ENCODE data around the gene EMC1.

DNA sequence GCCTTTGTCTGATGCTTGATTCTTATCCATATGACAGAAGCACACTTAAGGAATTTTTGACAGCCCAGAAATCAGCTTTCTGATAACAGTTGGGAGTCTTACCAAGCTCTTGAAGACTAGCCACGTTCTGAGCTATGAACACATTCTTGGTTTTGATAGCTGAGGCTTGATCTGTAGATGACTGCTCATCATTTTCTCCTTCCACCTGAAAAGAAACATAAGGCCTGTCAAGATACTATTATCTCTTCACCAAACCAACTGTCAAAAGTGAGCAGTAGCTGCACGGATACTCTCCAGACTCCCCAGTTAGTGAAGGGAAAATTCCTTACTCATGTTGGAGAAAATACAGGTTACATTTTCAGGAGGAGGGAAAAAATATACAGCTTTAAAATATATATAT is 53.5 kb downstream of the EMC1 start:
- TF ChIP-seq POLR2AphosphoS5 (IDR thresholded peaks at IDR 0.05; ENCODE audit: low read depth) (no peak), GABPA (IDR thresholded peaks at IDR 0.05; ENCODE audit: low read depth) (no peak)
- TF ChIP-seq, protein P1, sequence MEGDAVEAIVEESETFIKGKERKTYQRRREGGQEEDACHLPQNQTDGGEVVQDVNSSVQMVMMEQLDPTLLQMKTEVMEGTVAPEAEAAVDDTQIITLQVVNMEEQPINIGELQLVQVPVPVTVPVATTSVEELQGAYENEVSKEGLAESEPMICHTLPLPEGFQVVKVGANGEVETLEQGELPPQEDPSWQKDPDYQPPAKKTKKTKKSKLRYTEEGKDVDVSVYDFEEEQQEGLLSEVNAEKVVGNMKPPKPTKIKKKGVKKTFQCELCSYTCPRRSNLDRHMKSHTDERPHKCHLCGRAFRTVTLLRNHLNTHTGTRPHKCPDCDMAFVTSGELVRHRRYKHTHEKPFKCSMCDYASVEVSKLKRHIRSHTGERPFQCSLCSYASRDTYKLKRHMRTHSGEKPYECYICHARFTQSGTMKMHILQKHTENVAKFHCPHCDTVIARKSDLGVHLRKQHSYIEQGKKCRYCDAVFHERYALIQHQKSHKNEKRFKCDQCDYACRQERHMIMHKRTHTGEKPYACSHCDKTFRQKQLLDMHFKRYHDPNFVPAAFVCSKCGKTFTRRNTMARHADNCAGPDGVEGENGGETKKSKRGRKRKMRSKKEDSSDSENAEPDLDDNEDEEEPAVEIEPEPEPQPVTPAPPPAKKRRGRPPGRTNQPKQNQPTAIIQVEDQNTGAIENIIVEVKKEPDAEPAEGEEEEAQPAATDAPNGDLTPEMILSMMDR (IDR thresholded peaks at IDR 0.05; ENCODE audit: insufficient read depth, low read length): no peak
- TF ChIP-seq, protein P2, sequence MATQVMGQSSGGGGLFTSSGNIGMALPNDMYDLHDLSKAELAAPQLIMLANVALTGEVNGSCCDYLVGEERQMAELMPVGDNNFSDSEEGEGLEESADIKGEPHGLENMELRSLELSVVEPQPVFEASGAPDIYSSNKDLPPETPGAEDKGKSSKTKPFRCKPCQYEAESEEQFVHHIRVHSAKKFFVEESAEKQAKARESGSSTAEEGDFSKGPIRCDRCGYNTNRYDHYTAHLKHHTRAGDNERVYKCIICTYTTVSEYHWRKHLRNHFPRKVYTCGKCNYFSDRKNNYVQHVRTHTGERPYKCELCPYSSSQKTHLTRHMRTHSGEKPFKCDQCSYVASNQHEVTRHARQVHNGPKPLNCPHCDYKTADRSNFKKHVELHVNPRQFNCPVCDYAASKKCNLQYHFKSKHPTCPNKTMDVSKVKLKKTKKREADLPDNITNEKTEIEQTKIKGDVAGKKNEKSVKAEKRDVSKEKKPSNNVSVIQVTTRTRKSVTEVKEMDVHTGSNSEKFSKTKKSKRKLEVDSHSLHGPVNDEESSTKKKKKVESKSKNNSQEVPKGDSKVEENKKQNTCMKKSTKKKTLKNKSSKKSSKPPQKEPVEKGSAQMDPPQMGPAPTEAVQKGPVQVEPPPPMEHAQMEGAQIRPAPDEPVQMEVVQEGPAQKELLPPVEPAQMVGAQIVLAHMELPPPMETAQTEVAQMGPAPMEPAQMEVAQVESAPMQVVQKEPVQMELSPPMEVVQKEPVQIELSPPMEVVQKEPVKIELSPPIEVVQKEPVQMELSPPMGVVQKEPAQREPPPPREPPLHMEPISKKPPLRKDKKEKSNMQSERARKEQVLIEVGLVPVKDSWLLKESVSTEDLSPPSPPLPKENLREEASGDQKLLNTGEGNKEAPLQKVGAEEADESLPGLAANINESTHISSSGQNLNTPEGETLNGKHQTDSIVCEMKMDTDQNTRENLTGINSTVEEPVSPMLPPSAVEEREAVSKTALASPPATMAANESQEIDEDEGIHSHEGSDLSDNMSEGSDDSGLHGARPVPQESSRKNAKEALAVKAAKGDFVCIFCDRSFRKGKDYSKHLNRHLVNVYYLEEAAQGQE (IDR thresholded peaks at IDR 0.05; ENCODE audit: insufficient replicate concordance, low read depth): no peak

Data from HL-60 (cell line).